CD14-positive monocyte (primary cell): ENCODE measurements around the gene ARFGAP1. TPM values are rescaled to one million over a fixed set of nuclear protein-coding genes. Genes with fewer than 3 reads are reported as not detected.

Experiments
- DNase-seq, 3 donors: peaks; one replicate each; pipeline ENCODE4 v3.0.0-alpha.2; 2011 to 2022
- H2AFZ ChIP-seq: 2 replicates; pipeline ENCODE4 v1.6.0; 2012; ENCODE audit warnings: mild to moderate bottlenecking, low read depth, low read length, inconsistent platforms; ENCODE audit not compliant: insufficient read depth, poor library complexity, severe bottlenecking
- H3K27ac ChIP-seq, 2 donors: 1 replicate in 1 of 2; 2 replicates in 1 of 2; pipeline ENCODE4 v1.5.1; 2012 to 2013; ENCODE audit warnings: low read length in 2 of 2, control low read depth in 1 of 2, inconsistent platforms in 1 of 2, low read depth in 1 of 2, mild to moderate bottlenecking in 1 of 2
- H3K27me3 ChIP-seq, 2 donors: one replicate each; pipeline versions ENCODE4 v1.6.0 to v1.6.1; 2011 to 2013; ENCODE audit warnings: low read length in 2 of 2; ENCODE audit not compliant: control insufficient read depth in 2 of 2, insufficient read depth in 2 of 2
- H3K36me3 ChIP-seq, 2 donors: replicated peaks in 1 of 2; 1 replicate in 1 of 2; 2 replicates in 1 of 2; pipeline versions ENCODE4 v1.5.1 to v1.6.1; 2012 to 2013; ENCODE audit warnings: low read length in 2 of 2, control low read depth in 1 of 2, inconsistent platforms in 1 of 2, mild to moderate bottlenecking in 1 of 2; ENCODE audit not compliant: insufficient read depth in 2 of 2, control insufficient read depth in 1 of 2
- H3K4me1 ChIP-seq, 2 donors: 1 replicate in 1 of 2; 2 replicates in 1 of 2; pipeline versions ENCODE4 v1.5.1 to v1.6.1; 2012 to 2013; ENCODE audit warnings: low read length in 2 of 2, control low read depth in 1 of 2, inconsistent platforms in 1 of 2, mild to moderate bottlenecking in 1 of 2, moderate library complexity in 1 of 2; ENCODE audit not compliant: insufficient read depth in 2 of 2, control insufficient read depth in 1 of 2
- H3K4me2 ChIP-seq: replicated peaks from 2 replicates; pipeline ENCODE3; 2012; ENCODE audit warnings: low read length, moderate library complexity, mild to moderate bottlenecking; ENCODE audit not compliant: poor library complexity, severe bottlenecking; ENCODE audit errors: extremely low read depth
- H3K4me3 ChIP-seq, 3 experiments: fragments of 200-600 bp in 1 of 3; sonication (generic) in 1 of 3; replicated peaks in 1 of 3; 1 replicate in 2 of 3; 2 replicates in 1 of 3; pipeline ENCODE4 v1.5.1; 2011 to 2013; ENCODE audit warnings: low read length in 3 of 3, mild to moderate bottlenecking in 3 of 3, control low read depth in 2 of 3, low read depth in 2 of 3, inconsistent platforms in 1 of 3, moderate library complexity in 1 of 3
- H3K79me2 ChIP-seq: 2 replicates; pipeline ENCODE4 v1.6.0; 2012; ENCODE audit warnings: mild to moderate bottlenecking, control low read depth, inconsistent platforms, low read length, moderate library complexity; ENCODE audit not compliant: insufficient read depth
- H3K9ac ChIP-seq: 2 replicates; pipeline ENCODE4 v1.6.0; 2017; ENCODE audit warnings: low read length, mild to moderate bottlenecking; ENCODE audit not compliant: insufficient read depth, poor library complexity, severe bottlenecking
- H3K9me3 ChIP-seq, 2 donors: replicated peaks in 1 of 2; 1 replicate in 1 of 2; 2 replicates in 1 of 2; pipeline versions ENCODE4 v1.5.1 to v1.6.1; 2012 to 2013; ENCODE audit warnings: low read length in 2 of 2, control low read depth in 1 of 2; ENCODE audit not compliant: control insufficient read depth in 1 of 2, insufficient read depth in 1 of 2
- H4K20me1 ChIP-seq: 2 replicates; pipeline ENCODE4 v1.6.0; 2012; ENCODE audit warnings: mild to moderate bottlenecking, low read length, control low read depth, moderate library complexity; ENCODE audit not compliant: insufficient read depth
- H3K27ac Mint-ChIP-seq, 7 donors: one replicate each; pipeline ENCODE4 v1.8.0; 2020; ENCODE audit warnings: mild to moderate bottlenecking in 7 of 7, mixed read lengths in 7 of 7, moderate library complexity in 6 of 7, inconsistent platforms in 2 of 7
- H3K27me3 Mint-ChIP-seq, 3 donors: one replicate each; pipeline ENCODE4 v1.8.0; 2021 to 2022; ENCODE audit warnings: low read depth in 3 of 3, mild to moderate bottlenecking in 3 of 3, mixed read lengths in 3 of 3, moderate library complexity in 3 of 3, inconsistent platforms in 1 of 3
- H3K36me3 Mint-ChIP-seq, 2 donors: one replicate each; pipeline ENCODE4 v1.8.0; 2020; ENCODE audit warnings: mixed read lengths in 2 of 2, inconsistent platforms in 1 of 2, mild to moderate bottlenecking in 1 of 2
- H3K4me1 Mint-ChIP-seq: one replicate; pipeline ENCODE4 v1.8.0; 2020; ENCODE audit warnings: mild to moderate bottlenecking, mixed read lengths
- H3K4me3 Mint-ChIP-seq, 2 donors: one replicate each; pipeline ENCODE4 v1.8.0; 2020; ENCODE audit warnings: mild to moderate bottlenecking in 2 of 2, mixed read lengths in 2 of 2, moderate library complexity in 1 of 2
- H3K9me3 Mint-ChIP-seq, 7 donors: one replicate each; pipeline ENCODE4 v1.8.0; 2020 to 2022; ENCODE audit warnings: mixed read lengths in 7 of 7, mild to moderate bottlenecking in 6 of 7, moderate library complexity in 6 of 7, inconsistent platforms in 2 of 7
- CTCF ChIP-seq: fragments of 200-600 bp; IDR thresholded peaks from one replicate; pipeline ENCODE4 v1.8.0; 2022; ENCODE audit warnings: antibody characterized with exemption, mild to moderate bottlenecking
- WGBS: methylation state at CpG from one replicate; pipeline ENCODE4 v1.1.5; 2013; ENCODE audit warnings: missing lambda C conversion rate; ENCODE audit not compliant: insufficient coverage; 5-methylcytosine and 5-hydroxymethylcytosine counted together
- intact Hi-C, 2 donors: fragments of 100-400 bp; cut with micrococcal nuclease; formaldehyde crosslinking; loops; one replicate each; pipeline versions ENCODE4 v1.15.0 to v1.15.1; 2023
- polyA plus RNA-seq, 3 donors: library from polyadenylated mRNA; depleted of rRNA in 1 of 3; unstranded in 2 of 3; stranded (reverse) in 1 of 3; fragments of 300-500 nt in 2 of 3; fragments of >200 nt in 1 of 3; fragmentation: Illumina TruSeq in 2 of 3; gene quantifications; 1 replicate in 2 of 3; 2 replicates in 1 of 3; pipeline ENCODE4 v1.2.3, GENCODE V29; 2012 to 2021

The ARFGAP1 gene
- polyA plus RNA-seq, 3 donors: 11.2 to 99.8 (median 14.1) TPM

- Mint-ChIP-seq H3K27me3 (peaks cover 0 to 4% (median 2%) of the 10 kb centered on the region in 3 donors), H3K27ac (no peak overlapping the region), H3K4me3 (no peak overlapping the region), H3K36me3 (no peaks in the 10 kb centered on the region), H3K4me1 (peaks cover 5% of the 10 kb centered on the region), H3K9me3 (peaks cover 0 to 3% (median 0%) of the 10 kb centered on the region in 7 donors)
- intact Hi-C loops: no loop called here
- Histone ChIP-seq H3K4me2 (no peak overlapping the region), H4K20me1 (no peaks in the 10 kb centered on the region), H3K9me3 (no peaks in the 10 kb centered on the region), H3K27me3 (no peaks in the 10 kb centered on the region), H3K27ac (no peak overlapping the region), H3K36me3 (no peaks in the 10 kb centered on the region), H3K4me3 (no peak overlapping the region), H2AFZ (no peak overlapping the region), H3K9ac (no peak overlapping the region), H3K79me2 (no peaks in the 10 kb centered on the region), H3K4me1 (no peaks in the 10 kb centered on the region)
- TF ChIP-seq CTCF: no peak
- WGBS: 89% methylated on average over 8 of the region's 11 CpGs
- DNase-seq: no peak
These were observed 32.6 kb upstream of the ARFGAP1 start for GRCh38 chr20:63240004-63240403.

GRCh38 chr20:63241272-63241671 is 31.3 kb upstream of the ARFGAP1 start:
- Histone ChIP-seq H3K27ac (no peak overlapping the region), H3K79me2 (no peaks in the 10 kb centered on the region), H2AFZ (no peak overlapping the region), H3K9me3 (no peaks in the 10 kb centered on the region), H3K4me3 (no peak overlapping the region), H3K4me2 (no peak overlapping the region), H3K36me3 (no peaks in the 10 kb centered on the region), H3K4me1 (no peaks in the 10 kb centered on the region), H4K20me1 (no peaks in the 10 kb centered on the region), H3K27me3 (peaks cover 0 to 3% of the 10 kb centered on the region in 2 donors), H3K9ac (no peak overlapping the region)
- Mint-ChIP-seq H3K4me3 (no peak overlapping the region), H3K36me3 (no peaks in the 10 kb centered on the region), H3K4me1 (no peaks in the 10 kb centered on the region), H3K27me3 (peaks cover 6 to 8% (median 8%) of the 10 kb centered on the region in 3 donors), H3K27ac (no peak overlapping the region), H3K9me3 (peaks cover 0 to 3% (median 0%) of the 10 kb centered on the region in 7 donors)
- TF ChIP-seq CTCF: no peak
- DNase-seq: no peak
- intact Hi-C loops: no loop called here
- WGBS: 67% methylated on average over 11 of the region's 11 CpGs
